Body of pancreas (tissue), 4 donors: ENCODE results near the gene HSPB3. TPM values are rescaled to one million over a fixed set of nuclear protein-coding genes. Genes with fewer than 3 reads are reported as not detected.

Experiments used
- ATAC-seq: fragments of 150-250 bp; one replicate; pipeline ENCODE4 v1.9.1; 2016
- DNase-seq, 4 donors: peaks; one replicate each; pipeline ENCODE4 v3.0.0-alpha.2; 2019
- H3K27ac ChIP-seq, 4 donors: fragments of 200-600 bp; sonication (generic); 1 replicate in 3 of 4; 2 replicates in 1 of 4; pipeline versions ENCODE4 v1.5.1 to v1.6.1; 2016 to 2019; ENCODE audit warnings: mild to moderate bottlenecking in 1 of 4, mixed read lengths in 1 of 4, moderate library complexity in 1 of 4
- H3K27me3 ChIP-seq, 2 donors: fragments of 200-600 bp; sonication (generic); one replicate each; pipeline ENCODE4 v1.6.0; 2016; ENCODE audit warnings: mild to moderate bottlenecking in 1 of 2
- H3K36me3 ChIP-seq, 2 donors: fragments of 200-600 bp; sonication (generic); replicated peaks in 1 of 2; 2 replicates each; pipeline ENCODE4 v1.5.1; 2016; ENCODE audit warnings: low read depth in 2 of 2; ENCODE audit not compliant: insufficient read depth in 1 of 2
- H3K4me1 ChIP-seq: fragments of 200-600 bp; sonication (generic); one replicate; pipeline ENCODE4 v1.6.0; 2016
- H3K4me3 ChIP-seq, 2 donors: fragments of 200-600 bp; sonication (generic); 1 replicate in 1 of 2; 2 replicates in 1 of 2; pipeline ENCODE4 v1.5.1; 2016 to 2019
- H3K9me3 ChIP-seq, 3 donors: fragments of 200-600 bp; sonication (generic); 1 replicate in 2 of 3; 2 replicates in 1 of 3; pipeline ENCODE4 v1.5.1; 2016
- CTCF ChIP-seq, 7 experiments: fragments of 450-650 bp in 4 of 7; fragments of 200-600 bp in 3 of 7; sonication (generic) in 3 of 7; IDR thresholded peaks; one replicate each; pipeline ENCODE4 v1.5.1; 2016 to 2019; ENCODE audit warnings: antibody characterized with exemption in 7 of 7
- POLR2A ChIP-seq, 3 donors: fragments of 450-650 bp; IDR thresholded peaks; one replicate each; pipeline ENCODE4 v1.6.1; 2016; ENCODE audit warnings: antibody characterized with exemption in 3 of 3, mild to moderate bottlenecking in 2 of 3
- WGBS, 2 donors: methylation state at CpG; one replicate each; pipeline ENCODE4 v1.1.5; 2017; 5-methylcytosine and 5-hydroxymethylcytosine counted together
- intact Hi-C: fragments of 100-400 bp; cut with DNase I; formaldehyde crosslinking; loops from one replicate; pipeline ENCODE4 v1.15.1; 2023
- total RNA-seq, 2 donors: library from RNA; depleted of rRNA; stranded (reverse); fragments of >200 nt; gene quantifications; one replicate each; pipeline ENCODE4 v1.1.0, GENCODE V29; 2016

The HSPB3 gene
- total RNA-seq, 2 donors from 2014 or later = not detected

- no peak for ATAC-seq
- H3K36me3 ChIP-seq = no peaks in the 10 kb centered on the region
- no peak for TF ChIP-seq CTCF (IDR thresholded peaks at IDR 0.05)
- no peak for TF ChIP-seq POLR2A (IDR thresholded peaks at IDR 0.05)
- H3K9me3 ChIP-seq = no peaks in the 10 kb centered on the region
- 61 to 63% methylated on average over 5 of the region's 5 CpGs for WGBS, 2 donors
- DNase-seq = no peak
- no peak overlapping the region for H3K4me3 ChIP-seq
- no peak overlapping the region for H3K27ac ChIP-seq
- peaks cover 7% of the 10 kb centered on the region for H3K4me1 ChIP-seq
- intact Hi-C loops = no loop called here
- no peaks in the 10 kb centered on the region for H3K27me3 ChIP-seq
These were observed 6.8 kb downstream of the HSPB3 start for GRCh38 chr5:54462281-54462680.

- no peak overlapping the region for H3K4me3 ChIP-seq
- no peak for TF ChIP-seq POLR2A (IDR thresholded peaks at IDR 0.05)
- no peak for TF ChIP-seq CTCF (IDR thresholded peaks at IDR 0.05)
- WGBS, 2 donors = 83 to 87% methylated on average over 4 of the region's 4 CpGs
- no peak overlapping the region for H3K27ac ChIP-seq
- DNase-seq = no peak
- H3K36me3 ChIP-seq = no peaks in the 10 kb centered on the region
- no peaks in the 10 kb centered on the region for H3K27me3 ChIP-seq
- ATAC-seq = no peak
- intact Hi-C loops = no loop called here
- no peaks in the 10 kb centered on the region for H3K9me3 ChIP-seq
- H3K4me1 ChIP-seq = peaks cover under 1% of the 10 kb centered on the region
These were observed 8.2 kb downstream of the HSPB3 start for GRCh38 chr5:54463713-54464112.

GRCh38 chr5:54469622-54470021, 14.1 kb downstream of the HSPB3 start:
- WGBS, 2 donors = 36 to 44% methylated on average over 2 of the region's 2 CpGs
- TF ChIP-seq POLR2A (IDR thresholded peaks at IDR 0.05) (no peak), CTCF (IDR thresholded peaks at IDR 0.05) (no peak)
- Histone ChIP-seq H3K4me3 (no peak overlapping the region), H3K27me3 (no peaks in the 10 kb centered on the region), H3K36me3 (no peaks in the 10 kb centered on the region), H3K27ac (no peak overlapping the region), H3K9me3 (no peaks in the 10 kb centered on the region), H3K4me1 (no peaks in the 10 kb centered on the region)
- intact Hi-C loops = no loop called here
- no peak for ATAC-seq
- DNase-seq = no peak

- Histone ChIP-seq H3K27ac (no peak overlapping the region), H3K36me3 (no peaks in the 10 kb centered on the region), H3K4me1 (no peaks in the 10 kb centered on the region), H3K4me3 (no peak overlapping the region), H3K27me3 (no peaks in the 10 kb centered on the region), H3K9me3 (no peaks in the 10 kb centered on the region)
- no peak for ATAC-seq
- WGBS, 2 donors = 52 to 66% methylated on average over 2 of the region's 2 CpGs
- no peak for DNase-seq
- TF ChIP-seq CTCF (IDR thresholded peaks at IDR 0.05) (no peak), POLR2A (IDR thresholded peaks at IDR 0.05) (no peak)
- intact Hi-C loops = no loop called here
These were observed 14.6 kb downstream of the HSPB3 start for GRCh38 chr5:54470128-54470527.

GRCh38 chr5:54470677-54471076, 15.2 kb downstream of the HSPB3 start:
- Histone ChIP-seq H3K4me1 (no peaks in the 10 kb centered on the region), H3K4me3 (no peak overlapping the region), H3K9me3 (no peaks in the 10 kb centered on the region), H3K27ac (no peak overlapping the region), H3K27me3 (no peaks in the 10 kb centered on the region), H3K36me3 (no peaks in the 10 kb centered on the region)
- TF ChIP-seq CTCF (IDR thresholded peaks at IDR 0.05) (no peak), POLR2A (IDR thresholded peaks at IDR 0.05) (no peak)
- intact Hi-C loops = no loop called here
- 28 to 46% methylated on average over 1 of the region's 1 CpG for WGBS, 2 donors
- DNase-seq = no peak
- no peak for ATAC-seq
